GM19467 (cell line): ENCODE results near the gene SPATA22.
"Not testable (repeated sequence)": the region's sequence is repeated elsewhere in the genome, so short reads cannot be mapped to it uniquely, and the experiment has no call there.

ENCODE experiments used
- ATAC-seq: cut with Tn5 transposase; IDR thresholded peaks from one replicate; pipeline ENCODE4 v1.9.1; 2021; ENCODE audit warnings: mild to moderate bottlenecking, moderate library complexity; ENCODE audit not compliant: unreplicated experiment

SPATA22 gene

DNA sequence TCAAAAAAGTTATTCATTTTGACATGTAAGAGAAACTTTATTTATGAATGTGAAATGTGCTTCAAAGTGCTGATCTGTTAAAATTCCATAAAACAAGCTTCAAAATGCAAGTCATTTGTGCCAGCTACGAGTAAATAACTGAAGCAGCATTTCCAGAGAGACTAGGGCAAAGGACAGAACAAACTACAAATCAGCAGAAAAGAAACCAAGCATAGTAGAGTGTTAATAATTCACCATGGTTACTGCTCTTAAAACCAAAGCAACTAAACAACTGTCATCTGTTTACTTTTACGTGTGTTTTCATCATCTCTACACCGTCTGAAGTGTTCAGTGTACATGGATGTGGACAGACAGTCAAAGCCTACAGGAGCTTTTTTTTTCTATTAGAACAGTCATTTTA is 2.6 kb upstream of the SPATA22 start:
- ATAC-seq = no peak

DNA sequence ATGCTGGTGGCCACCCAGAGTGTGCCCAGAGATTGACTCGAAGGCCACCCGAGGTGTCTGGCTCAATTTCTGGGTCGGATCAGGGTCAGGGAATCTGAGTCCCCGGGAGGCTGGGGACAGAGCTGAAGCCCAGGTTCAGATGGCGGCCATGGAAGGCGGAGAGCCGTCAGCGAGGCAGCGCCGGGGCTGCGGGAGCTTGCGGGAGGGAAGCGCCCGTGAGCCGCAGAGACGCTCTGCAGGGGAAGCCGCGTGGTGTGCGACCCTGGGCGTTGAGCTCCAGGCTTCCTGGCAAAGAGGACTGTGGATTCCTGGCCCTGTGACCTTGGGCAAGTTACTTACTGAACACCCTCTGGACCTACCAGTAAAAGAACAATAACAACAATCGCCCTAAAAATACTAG is 518 bp upstream of the SPATA22 start:
- no peak for ATAC-seq

DNA sequence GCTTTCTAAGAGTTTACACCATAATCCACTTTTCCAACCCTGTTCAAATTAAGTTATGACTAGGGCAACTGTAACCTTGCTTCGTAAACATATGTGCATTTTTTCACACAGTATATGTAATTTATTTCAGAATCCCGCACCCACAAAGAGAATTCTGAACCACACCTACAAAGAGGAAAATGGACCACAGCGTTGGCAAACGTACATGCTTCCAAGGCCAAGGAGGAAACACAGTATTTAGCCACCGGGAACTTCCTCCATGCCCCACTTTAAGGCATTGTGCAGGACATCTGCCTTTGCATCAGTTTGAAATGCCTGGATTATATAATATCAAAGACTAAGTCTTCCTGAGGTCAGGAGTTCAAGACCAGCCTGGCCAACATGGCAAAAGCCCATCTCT is 2.1 kb downstream of the SPATA22 start:
- ATAC-seq = no peak

DNA sequence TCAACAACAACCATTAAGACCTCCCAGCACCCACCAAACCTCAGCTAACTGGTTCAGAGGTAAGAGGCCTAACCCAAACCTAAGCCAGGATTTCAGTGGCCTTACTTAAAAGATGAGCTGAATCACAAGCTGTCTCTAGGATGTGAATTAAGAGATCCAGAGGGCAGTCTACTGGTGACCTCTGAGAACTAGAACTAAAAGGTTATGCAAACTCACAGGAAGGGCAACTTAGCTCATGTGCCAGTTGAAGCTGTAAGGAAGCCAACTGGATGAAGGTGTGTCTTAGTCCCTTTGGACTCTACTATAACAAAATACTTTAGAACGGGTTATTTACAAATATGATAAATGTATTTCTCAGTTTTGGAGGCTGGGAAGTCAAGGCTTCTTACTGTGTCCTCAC is 5.3 kb downstream of the SPATA22 start:
- not testable (repeated sequence) for ATAC-seq

DNA sequence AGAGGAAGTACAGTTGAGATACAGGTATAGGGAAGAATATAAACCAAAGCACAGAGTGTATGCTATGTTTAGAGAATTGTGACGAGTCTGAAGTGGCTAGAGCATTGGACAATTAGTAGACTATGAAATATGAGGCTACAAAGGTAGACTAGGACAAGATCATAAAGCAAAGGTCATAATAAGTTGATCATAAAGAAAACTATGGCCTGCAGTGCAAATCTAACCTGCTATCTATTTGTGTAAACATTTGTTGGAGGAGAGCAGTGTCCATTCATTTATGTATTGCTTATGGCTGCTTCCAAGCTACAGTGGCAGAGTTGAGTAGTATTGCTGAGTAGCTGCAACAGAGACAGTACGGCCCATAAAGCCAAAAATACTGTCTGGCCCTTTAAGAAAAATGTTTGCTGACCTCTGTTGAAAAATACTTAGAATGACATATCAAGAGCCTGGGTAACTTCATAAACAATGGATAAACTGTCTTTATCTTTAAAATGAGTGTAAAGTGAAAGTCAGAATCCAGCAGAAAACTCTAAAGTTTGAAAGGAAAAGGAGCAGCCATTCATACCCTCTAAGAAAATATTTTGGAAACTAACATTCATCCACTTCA is 23.5 kb downstream of the SPATA22 start:
- no peak for ATAC-seq

DNA sequence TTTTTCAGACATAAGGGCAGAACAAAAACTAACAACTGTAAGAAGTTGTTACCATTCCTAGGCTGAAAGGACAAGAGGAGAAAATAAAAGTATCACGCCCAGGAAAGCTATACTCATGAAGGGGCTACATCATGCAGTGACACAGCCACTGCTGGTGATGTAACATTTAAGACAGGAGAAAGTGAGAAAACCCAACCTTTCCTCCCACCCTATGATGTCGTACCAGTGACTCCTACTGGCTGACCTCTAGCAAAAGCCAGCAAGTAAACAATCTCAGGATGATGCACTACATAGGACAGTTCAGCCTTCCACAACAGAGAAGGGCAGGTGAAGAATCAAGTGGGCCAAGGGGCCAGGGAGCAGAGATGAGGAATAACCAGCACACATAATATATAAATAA is 24.0 kb downstream of the SPATA22 start:
- no peak for ATAC-seq

DNA sequence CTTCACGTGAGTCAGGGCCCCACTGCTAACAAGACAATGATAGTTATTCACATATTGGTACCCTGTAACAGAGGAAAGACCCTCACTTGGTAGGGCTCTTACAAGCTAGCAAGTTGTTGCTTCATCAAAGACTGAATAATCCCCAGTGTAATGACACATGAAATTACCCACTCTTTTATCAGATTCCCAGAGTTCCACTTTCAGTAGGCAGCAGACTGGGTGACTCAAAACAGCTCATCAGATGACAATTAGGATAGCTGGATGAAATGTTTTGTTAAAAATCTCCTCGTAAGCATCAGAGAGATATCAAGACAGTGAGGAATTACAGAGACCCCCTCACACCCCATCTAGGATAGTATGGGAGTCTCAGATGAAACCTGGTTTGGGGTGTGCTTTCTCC is 31.2 kb downstream of the SPATA22 start:
- ATAC-seq = no peak

DNA sequence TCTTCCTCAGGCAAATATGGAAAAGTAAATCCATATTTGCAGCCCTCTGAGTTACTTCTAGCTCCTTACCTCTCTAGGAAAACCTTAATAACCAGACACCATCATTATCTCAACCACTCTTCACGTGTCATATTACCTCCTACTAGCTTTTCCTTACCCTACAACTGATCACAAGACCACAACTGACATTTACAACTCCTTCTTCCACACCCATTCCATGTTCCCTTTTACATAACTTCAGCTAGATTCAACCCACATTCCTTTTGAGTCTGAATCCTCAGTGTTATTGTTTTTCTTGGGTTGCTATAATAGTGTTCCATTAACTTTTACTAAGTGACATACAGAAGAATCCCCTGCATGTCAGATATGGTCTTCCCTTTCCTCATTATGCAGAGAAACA is 33.3 kb downstream of the SPATA22 start:
- no peak for ATAC-seq

DNA sequence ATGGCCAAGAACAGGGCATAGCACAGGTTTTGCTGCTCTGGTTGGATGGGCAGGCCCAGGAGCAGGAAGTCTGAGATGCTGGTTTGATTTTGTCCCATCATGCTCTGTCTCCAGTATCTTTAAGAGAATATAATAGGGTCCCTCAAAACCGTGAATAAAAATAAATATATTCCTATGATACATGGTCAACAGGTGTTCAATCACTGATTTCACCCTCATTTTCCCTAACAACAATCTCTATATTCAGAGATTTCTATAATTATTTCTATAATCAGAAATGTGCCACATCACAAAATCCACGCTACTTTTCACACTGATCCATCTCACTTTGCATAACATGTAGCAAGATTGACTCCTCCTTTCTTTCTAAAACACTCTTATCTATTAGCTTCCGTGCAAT is 37.9 kb downstream of the SPATA22 start, which contains the start of gene OR1E2:
TSS of gene OR1E2 (minus strand) at position 101 of the 400 bp plus-strand sequence. CDS start at position 101, 0 bp downstream.
- ATAC-seq = no peak

DNA sequence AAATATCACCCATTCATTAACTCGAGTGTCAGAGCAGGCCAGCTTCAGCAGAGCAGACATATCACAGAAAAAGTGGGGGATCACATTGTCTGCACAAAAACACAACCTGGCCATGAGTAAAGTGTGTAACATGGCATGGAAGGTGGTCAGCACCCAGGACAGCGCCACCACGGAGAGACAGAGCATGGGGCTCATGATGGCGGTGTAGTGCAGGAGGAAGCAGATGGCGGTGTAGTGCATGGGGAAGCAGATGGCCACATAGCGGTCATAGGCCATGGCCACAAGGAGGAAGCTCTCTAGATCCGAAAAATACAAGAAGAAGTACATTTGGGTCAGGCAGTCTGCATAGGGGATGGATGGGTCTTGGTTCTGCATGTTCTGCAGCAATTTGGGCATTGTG is 38.4 kb downstream of the SPATA22 start:
- ATAC-seq = not testable (repeated sequence)

DNA sequence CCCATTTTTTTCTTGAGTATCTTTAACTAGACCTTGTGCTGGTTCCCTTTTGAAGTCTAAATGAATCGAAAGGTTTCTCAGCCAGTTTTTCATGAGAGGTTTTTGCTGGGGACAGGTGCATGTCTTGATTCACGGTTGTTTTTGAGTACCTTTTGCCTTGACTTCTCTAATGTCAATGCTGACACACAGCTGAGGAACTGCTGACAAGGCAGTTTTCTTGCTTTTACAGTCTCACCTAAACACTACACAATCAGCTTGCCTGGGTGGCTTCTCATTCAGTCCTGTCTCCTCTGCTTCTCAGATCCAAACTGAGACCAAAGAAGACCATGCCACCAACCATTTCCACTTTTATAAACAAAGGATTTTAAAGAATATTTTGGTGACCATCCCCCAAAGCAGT is 53.4 kb downstream of the SPATA22 start:
- ATAC-seq = no peak

DNA sequence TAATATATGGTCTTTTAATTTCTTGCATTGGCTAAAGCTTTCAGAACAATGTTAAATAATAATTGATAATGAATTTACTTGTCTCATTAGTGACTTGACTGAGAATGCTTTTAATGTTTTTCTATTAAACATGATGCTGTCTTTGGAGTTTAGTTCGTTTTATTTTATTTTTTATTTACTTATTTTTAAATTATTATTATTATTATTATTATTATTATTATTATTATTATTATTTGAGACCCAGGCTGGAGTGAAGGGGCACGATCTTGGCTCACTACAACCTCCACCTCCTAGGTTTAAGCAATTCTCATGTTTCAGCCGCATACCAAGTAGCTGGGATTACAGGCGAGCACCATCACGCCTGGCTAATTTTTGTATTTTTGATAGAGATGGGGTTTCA is 56.0 kb downstream of the SPATA22 start:
- ATAC-seq = no peak

DNA sequence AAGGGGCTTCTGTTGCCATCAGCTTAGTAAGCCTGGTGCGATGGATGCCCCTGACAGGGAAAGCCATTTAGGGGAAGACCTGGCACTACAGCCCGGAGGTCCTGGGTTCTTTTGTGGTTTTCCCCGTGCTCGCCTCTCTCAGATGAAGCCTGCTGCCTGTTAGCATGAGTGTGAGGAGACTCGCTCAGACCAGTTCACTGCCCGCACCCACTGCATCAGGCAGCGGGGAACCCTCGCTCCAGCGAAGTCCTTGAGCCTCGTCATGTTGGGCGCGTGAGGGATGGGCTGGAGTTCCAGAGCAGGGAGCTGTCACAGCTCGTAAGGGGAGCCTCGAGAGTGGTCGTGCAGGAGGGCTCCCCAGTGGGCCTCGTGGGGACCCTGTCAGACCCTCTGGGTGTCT is 59.4 kb downstream of the SPATA22 start:
- not testable (repeated sequence) for ATAC-seq

DNA sequence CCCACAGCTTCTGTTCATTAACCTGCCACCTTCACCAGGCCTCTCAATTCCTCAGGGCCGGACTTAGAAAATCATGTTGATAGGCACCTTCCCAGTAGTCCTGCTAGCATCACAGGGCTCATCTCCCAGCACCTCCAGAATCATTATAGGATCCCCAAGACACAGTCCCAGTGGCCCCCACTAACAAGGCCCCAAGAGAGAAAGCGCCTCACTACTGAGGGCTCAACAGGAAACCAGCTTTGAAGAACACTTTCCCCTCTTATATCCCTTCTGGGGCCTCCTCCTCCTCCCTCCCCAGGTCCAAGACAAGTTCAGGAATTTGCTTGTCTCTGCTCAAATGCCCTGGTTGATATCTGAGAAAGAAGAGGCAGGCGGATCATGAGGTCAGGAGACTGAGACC is 60.5 kb downstream of the SPATA22 start, which contains the start of gene OR3A3:
TSS of gene OR3A3 (plus strand) at position 301 of the 400 bp plus-strand sequence.
- ATAC-seq = no peak

DNA sequence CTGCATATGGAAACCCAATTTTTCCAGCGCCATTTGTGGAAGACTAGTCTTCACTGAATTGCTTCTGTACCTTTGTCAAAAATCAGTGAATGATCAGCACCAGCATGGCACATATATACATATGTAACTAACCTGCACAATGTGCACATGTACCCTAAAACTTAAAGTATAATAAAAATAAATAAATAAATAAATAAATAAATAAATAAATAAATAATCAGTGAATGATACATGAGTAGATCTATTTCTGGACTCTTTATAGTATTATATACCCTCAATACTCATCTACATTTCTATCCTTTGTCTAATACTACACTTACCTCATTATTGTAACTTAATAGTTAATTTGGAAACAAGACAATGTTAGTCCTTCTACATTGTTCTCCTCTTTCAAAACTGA is 67.8 kb downstream of the SPATA22 start:
- not testable (repeated sequence) for ATAC-seq

DNA sequence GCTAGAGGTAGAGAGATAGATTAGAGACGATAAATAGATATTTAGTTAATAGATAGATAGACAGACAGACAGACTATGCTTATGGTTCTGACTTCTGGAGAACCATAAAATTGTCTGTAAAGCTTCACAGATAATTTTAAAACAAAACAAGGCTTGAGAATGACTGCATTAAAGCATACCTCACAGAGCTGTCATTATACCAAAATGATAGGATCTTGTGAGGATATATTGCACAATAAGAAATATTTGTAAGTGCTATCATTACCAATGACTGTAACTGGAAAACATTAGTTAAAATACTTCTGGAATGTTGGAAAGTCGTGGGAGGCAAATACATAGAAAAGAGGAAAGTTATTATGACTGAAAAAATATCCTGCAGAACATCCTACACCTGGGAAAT is 69.8 kb downstream of the SPATA22 start:
- ATAC-seq = no peak

DNA sequence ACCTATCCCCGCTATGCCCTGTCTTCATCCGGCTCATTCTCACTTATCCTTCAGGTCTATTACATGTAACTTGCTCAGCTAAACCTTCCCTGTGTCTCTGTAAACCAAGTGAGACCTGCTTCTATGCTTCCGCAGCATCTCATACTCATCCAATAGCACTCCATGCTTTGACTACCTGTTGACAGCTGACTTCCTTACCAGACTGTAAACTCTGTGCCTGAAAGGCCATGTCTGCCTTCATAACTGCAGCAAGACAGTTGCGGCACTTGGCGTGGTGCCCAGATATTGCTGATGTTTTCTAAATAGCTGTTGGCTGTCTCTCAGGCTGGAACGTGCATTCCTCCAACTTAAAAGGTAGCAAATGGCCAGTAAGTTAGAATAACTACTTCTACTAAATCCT is 71.6 kb downstream of the SPATA22 start:
- no peak for ATAC-seq

DNA sequence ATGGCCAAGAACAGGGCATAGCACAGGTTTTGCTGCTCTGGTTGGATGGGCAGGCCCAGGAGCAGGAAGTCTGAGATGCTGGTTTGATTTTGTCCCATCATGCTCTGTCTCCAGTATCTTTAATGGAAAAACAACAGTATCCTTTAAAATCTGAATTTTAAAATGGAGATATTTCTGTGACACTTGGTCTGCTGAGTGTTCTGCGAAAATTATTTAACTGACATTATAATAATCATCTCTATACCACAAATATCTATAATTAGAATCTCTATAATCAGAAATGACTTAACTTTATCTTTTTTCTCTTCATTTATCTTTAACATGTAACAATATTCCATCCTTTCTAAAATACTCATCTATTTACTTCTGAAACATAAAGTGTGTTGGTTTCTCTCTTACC is 73.3 kb downstream of the SPATA22 start, which contains the start of gene OR1E1:
TSS of gene OR1E1 (minus strand) at position 101 of the 400 bp plus-strand sequence. CDS start at position 101, 0 bp downstream.
- no peak for ATAC-seq

DNA sequence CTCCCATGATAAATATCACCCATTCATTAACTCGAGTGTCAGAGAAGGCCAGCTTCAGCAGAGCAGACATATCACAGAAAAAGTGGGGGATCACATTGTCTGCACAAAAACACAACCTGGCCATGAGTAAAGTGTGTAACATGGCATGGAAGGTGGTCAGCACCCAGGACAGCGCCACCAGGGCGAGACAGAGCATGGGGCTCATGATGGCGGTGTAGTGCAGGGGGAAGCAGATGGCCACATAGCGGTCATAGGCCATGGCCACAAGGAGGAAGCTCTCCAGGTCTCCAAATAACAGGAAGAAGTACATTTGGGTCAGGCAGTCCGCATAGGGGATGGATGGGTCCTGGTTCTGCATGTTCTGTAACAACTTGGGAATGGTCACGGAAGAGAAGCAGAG is 73.8 kb downstream of the SPATA22 start:
- ATAC-seq = not testable (repeated sequence)
